WERI-Rb-1 (cell line): ENCODE results near the gene KRT14.
"Not testable (repeated sequence)": the region's sequence is repeated elsewhere in the genome, so short reads cannot be mapped to it uniquely, and the experiment has no call there.

ENCODE experiments used
- DNase-seq: peaks from one replicate; pipeline ENCODE4 v3.0.0-alpha.2; 2020
- H3K27ac ChIP-seq: fragments of 250-450 bp; sonication (Bioruptor Pico); 2 replicates; pipeline ENCODE4 v1.5.1; 2020; ENCODE audit warnings: mild to moderate bottlenecking, moderate library complexity
- H3K27me3 ChIP-seq: fragments of 250-450 bp; sonication (Bioruptor Pico); 2 replicates; pipeline ENCODE4 v1.5.1; 2021; ENCODE audit warnings: mild to moderate bottlenecking, low read depth, moderate library complexity; ENCODE audit not compliant: insufficient read depth, severe bottlenecking
- H3K36me3 ChIP-seq: fragments of 250-450 bp; sonication (Bioruptor Pico); 2 replicates; pipeline ENCODE4 v1.5.1; 2020; ENCODE audit warnings: mild to moderate bottlenecking, moderate library complexity
- H3K4me3 ChIP-seq: 2 replicates; pipeline ENCODE4 v1.5.1; 2011; ENCODE audit warnings: low read depth, mild to moderate bottlenecking, control low read depth, low read length
- H3K9me3 ChIP-seq: fragments of 250-450 bp; sonication (Bioruptor Pico); 2 replicates; pipeline ENCODE4 v1.5.1; 2021; ENCODE audit warnings: mild to moderate bottlenecking, moderate library complexity; ENCODE audit not compliant: severe bottlenecking
- TF ChIP-seq, protein P1 (sequence below): IDR thresholded peaks from 2 replicates; pipeline ENCODE4 v1.5.1; 2011; ENCODE audit warnings: low read depth, mild to moderate bottlenecking, control low read depth, inconsistent platforms, low read length

KRT14 gene

GRCh38 chr17:41610965-41611640, 24.4 kb upstream of the KRT14 start:
- TF ChIP-seq, protein P1, sequence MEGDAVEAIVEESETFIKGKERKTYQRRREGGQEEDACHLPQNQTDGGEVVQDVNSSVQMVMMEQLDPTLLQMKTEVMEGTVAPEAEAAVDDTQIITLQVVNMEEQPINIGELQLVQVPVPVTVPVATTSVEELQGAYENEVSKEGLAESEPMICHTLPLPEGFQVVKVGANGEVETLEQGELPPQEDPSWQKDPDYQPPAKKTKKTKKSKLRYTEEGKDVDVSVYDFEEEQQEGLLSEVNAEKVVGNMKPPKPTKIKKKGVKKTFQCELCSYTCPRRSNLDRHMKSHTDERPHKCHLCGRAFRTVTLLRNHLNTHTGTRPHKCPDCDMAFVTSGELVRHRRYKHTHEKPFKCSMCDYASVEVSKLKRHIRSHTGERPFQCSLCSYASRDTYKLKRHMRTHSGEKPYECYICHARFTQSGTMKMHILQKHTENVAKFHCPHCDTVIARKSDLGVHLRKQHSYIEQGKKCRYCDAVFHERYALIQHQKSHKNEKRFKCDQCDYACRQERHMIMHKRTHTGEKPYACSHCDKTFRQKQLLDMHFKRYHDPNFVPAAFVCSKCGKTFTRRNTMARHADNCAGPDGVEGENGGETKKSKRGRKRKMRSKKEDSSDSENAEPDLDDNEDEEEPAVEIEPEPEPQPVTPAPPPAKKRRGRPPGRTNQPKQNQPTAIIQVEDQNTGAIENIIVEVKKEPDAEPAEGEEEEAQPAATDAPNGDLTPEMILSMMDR, result no peak
- H3K27ac ChIP-seq, result no peak overlapping the region
- H3K36me3 ChIP-seq, result no peaks in the 10 kb centered on the region
- no peaks in the 10 kb centered on the region for H3K27me3 ChIP-seq
- H3K9me3 ChIP-seq, result peaks cover 15% of the 10 kb centered on the region
- no peak overlapping the region for H3K4me3 ChIP-seq
- no peak for DNase-seq

- not testable (repeated sequence) for H3K27ac ChIP-seq, H3K4me3 ChIP-seq, H3K36me3 ChIP-seq, H3K27me3 ChIP-seq, DNase-seq
- TF ChIP-seq, protein P1, result peak; percentile 50
- H3K9me3 ChIP-seq, result peaks cover 16% of the 10 kb centered on the region
Measured at GRCh38 chr17:41610061-41610517, 23.4 kb upstream of the KRT14 start.

DNA sequence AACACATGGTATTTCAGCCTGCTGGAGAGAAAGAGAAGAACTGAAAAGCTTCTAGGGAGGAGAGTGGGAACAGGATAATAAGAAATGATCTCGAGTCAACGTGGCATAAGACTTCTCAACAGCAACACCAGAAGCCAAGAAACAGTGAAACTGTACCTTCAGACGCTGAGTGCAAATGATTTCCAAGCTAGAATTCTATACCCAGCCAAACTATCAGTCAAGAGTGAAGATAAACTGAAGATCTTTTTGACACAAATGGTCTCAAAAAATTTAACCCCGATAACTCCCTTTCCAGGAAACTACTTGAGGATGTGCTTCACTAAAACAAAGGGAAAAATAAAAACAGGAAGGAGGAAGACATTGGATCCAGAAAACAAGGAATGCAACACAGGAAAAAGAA, 20.2 kb upstream of the KRT14 start:
- H3K4me3 ChIP-seq, H3K36me3 ChIP-seq, H3K27ac ChIP-seq, H3K27me3 ChIP-seq, DNase-seq: not testable (repeated sequence)
- peaks cover 16% of the 10 kb centered on the region for H3K9me3 ChIP-seq

DNA sequence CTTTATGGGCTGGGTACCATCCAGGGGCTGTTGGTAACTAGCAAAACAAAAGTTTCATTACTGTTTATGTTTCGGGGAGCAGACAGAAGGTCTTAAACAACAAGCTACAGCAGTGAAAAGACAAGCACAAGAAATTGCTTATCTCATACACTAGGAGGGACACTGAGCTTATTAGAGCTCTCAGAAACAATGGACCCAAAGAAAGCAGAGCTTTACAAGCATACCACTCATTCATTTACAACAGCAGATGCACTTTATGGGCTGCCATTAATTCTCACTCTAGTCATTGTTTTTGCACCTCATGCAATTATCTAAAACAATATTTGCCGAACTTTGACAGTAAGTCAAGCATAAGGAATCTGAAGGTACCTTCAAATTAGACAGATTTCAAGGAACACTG, 15.8 kb upstream of the KRT14 start:
- Histone ChIP-seq H3K27me3 (no peaks in the 10 kb centered on the region), H3K9me3 (peaks cover 14% of the 10 kb centered on the region), H3K36me3 (no peaks in the 10 kb centered on the region), H3K4me3 (no peak overlapping the region), H3K27ac (no peak overlapping the region)
- no peak for DNase-seq
- TF ChIP-seq, protein P1, result no peak

DNA sequence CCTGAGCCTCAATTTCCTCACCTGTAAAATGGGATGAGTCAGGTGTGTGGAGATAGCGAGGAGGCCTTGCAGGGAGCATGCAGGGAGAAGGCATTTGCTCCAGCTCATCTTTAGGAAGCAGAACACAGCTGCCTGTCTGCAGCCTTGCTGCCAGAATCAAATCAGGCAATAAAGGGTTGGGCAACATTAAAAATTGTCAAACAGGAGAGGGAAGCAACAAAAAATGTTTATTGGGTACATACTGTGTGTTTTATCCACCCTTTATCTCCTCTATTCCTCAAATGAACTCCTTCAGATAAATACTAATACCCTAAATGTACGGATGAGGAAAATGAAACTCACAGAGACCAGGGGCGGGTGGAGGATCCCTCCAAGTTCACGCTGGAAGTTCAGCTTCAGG, 13.6 kb upstream of the KRT14 start:
- DNase-seq, result no peak

GRCh38 chr17:41599680-41600079, 13.0 kb upstream of the KRT14 start:
- Histone ChIP-seq H3K9me3 (no peaks in the 10 kb centered on the region), H3K4me3 (no peak overlapping the region), H3K27ac (no peak overlapping the region), H3K27me3 (no peaks in the 10 kb centered on the region), H3K36me3 (no peaks in the 10 kb centered on the region)
- DNase-seq, result no peak
- TF ChIP-seq, protein P1, result no peak

More for the DNA sequence above, 13.6 kb upstream of the KRT14 start:
- H3K27ac ChIP-seq, result no peak overlapping the region
- H3K27me3 ChIP-seq, result no peaks in the 10 kb centered on the region
- no peaks in the 10 kb centered on the region for H3K36me3 ChIP-seq
- H3K9me3 ChIP-seq, result no peaks in the 10 kb centered on the region
- TF ChIP-seq, protein P1, result no peak
- no peak overlapping the region for H3K4me3 ChIP-seq
